ENCODE results near the gene IMMT. TPM values are rescaled to one million over a fixed set of nuclear protein-coding genes. Genes with fewer than 3 reads are reported as not detected.

Gene IMMT
- total and polyA plus RNA-seq, 9 of the 15 experiments (the other 6 are each of a cell fraction or from before 2014, with no cell fraction given) = 119 to 294 (median 140) TPM

DNA sequence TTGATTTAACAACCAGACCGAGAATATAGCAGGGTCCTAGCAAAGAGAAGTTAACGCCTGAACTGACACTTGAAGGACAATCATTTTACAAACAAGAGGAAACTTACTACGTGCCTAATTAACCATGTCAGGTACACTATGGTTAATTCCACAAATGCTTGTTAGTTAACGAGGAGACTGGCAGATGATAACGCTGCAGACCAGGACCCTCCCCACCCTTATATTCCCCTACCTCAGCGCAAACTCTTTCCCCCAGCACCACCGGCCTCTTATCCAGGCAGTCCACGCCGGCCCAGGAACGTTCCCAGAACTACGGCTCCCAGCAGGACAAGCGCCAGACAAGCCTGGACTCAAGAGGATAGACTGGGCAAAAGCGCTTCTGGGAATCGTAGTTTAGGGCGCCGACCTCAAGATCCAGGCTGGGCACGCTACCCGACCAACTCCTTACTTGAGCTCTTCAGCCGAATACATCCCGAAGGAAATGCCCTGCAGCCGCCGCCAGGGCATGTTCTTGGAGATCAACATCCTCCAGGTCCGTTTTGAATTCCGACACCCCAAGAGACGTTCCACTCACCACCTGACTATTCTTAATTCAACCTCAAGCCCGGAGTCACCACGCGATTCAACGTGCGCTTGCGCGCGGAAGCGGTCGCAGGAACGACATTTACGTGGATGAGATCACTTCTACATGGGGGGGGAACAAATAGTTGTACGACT, 89.9 kb downstream of the IMMT start, which contains the start of gene POLR1A (continued):
- TF ChIP-seq HNRNPK (IDR thresholded peaks at IDR 0.05; ENCODE audit: low read depth, low read length, poor library complexity, severe bottlenecking) (no peak), ZKSCAN3 (CRISPR knock-in tag; IDR thresholded peaks at IDR 0.05) (no peak), TCF15 (CRISPR knock-in tag; IDR thresholded peaks at IDR 0.05) (no peak), ZBTB17 (CRISPR knock-in tag; IDR thresholded peaks at IDR 0.05) (0 out of 2 replicates have a peak, but pooled peaks have one; percentile 10), MAFK (IDR thresholded peaks at IDR 0.05; ENCODE audit: low read length) (no peak), ZNF586 (CRISPR knock-in tag; conservative IDR thresholded peaks at IDR 0.05) (no peak), PPARD (CRISPR knock-in tag; IDR thresholded peaks at IDR 0.05) (no peak), TAF7 (tag; IDR thresholded peaks at IDR 0.05) (no peak), NR2C1 (IDR thresholded peaks at IDR 0.05) (no peak), NR2C1 (tag; IDR thresholded peaks at IDR 0.05) (peak; percentile 49; the same call in 1 of the 2 replicates), EHMT2 (IDR thresholded peaks at IDR 0.05) (no peak), HDAC1 (IDR thresholded peaks at IDR 0.05) (peak in 1 of 2 experiments; percentile 94; a peak in 2 of 4 replicates), KLF16 (IDR thresholded peaks at IDR 0.05) (no peak), CGGBP1 (CRISPR knock-in tag; IDR thresholded peaks at IDR 0.05) (no peak), CREB3 (tag; conservative IDR thresholded peaks at IDR 0.05; ENCODE audit: low read depth) (no peak; the same call in 1 of the 2 replicates), RBM25 (IDR thresholded peaks at IDR 0.05; ENCODE audit: low read depth, low read length, severe bottlenecking) (no peak), PHF8 (IDR thresholded peaks at IDR 0.05; ENCODE audit: borderline replicate concordance, low read length) (peak; percentile 79; the same call in 1 of the 2 replicates), ZNF445 (CRISPR knock-in tag; IDR thresholded peaks at IDR 0.05; ENCODE audit: low read depth) (no peak)
- TF ChIP-seq, protein P1, sequence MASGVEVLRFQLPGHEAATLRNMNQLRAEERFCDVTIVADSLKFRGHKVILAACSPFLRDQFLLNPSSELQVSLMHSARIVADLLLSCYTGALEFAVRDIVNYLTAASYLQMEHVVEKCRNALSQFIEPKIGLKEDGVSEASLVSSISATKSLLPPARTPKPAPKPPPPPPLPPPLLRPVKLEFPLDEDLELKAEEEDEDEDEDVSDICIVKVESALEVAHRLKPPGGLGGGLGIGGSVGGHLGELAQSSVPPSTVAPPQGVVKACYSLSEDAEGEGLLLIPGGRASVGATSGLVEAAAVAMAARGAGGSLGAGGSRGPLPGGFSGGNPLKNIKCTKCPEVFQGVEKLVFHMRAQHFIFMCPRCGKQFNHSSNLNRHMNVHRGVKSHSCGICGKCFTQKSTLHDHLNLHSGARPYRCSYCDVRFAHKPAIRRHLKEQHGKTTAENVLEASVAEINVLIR (CRISPR knock-in tag; IDR thresholded peaks at IDR 0.05) = no peak

Measured in K562 (cell line).